Amygdala (tissue), 56 donors: ENCODE data around the gene PIAS4.

Source experiments
- DNase-seq, 56 donors: peaks; one replicate each; lab custom pipeline; 2025; lab: John Stamatoyannopoulos, UW

The PIAS4 gene

GRCh38 chr19:4066176-4066606 is 58.7 kb downstream of the PIAS4 start:
- peak in 15 of 56 donors; percentile 59 to 86 (median 76) for DNase-seq

GRCh38 chr19:4066682-4067395 is 59.3 kb downstream of the PIAS4 start, which contains the start of gene ZBTB7A:
Gene ZBTB7A (minus strand): TSS chr19:4066899. CDS start chr19:4055232, 11,667 bp downstream.
- peak in 51 of 56 donors; percentile 16 to 81 (median 59) for DNase-seq

- DNase-seq, result peak in 11 of 56 donors; percentile 18 to 64 (median 55)
These were observed 60.0 kb downstream of the PIAS4 start for GRCh38 chr19:4067396-4068046.

- DNase-seq, result peak in 2 of 56 donors; percentile 28 to 41
These were observed 60.8 kb downstream of the PIAS4 start for GRCh38 chr19:4068047-4068966.

GRCh38 chr19:4069331-4069959 is 61.9 kb downstream of the PIAS4 start:
- DNase-seq, result peak in 1 of 56 donors; percentile 10

GRCh38 chr19:4071610-4072009 is 64.1 kb downstream of the PIAS4 start:
- DNase-seq, result no peak

GRCh38 chr19:4075373-4075772 is 67.8 kb downstream of the PIAS4 start:
- no peak for DNase-seq

GRCh38 chr19:4077007-4077374 is 69.5 kb downstream of the PIAS4 start:
- DNase-seq, result no peak

GRCh38 chr19:4077800-4078684 is 70.5 kb downstream of the PIAS4 start:
- DNase-seq, result peak in 8 of 56 donors; percentile 15 to 38 (median 26)

GRCh38 chr19:4080473-4080872 is 72.9 kb downstream of the PIAS4 start:
- DNase-seq, result no peak

GRCh38 chr19:4081441-4082129 is 74.0 kb downstream of the PIAS4 start:
- peak in 1 of 56 donors; percentile 46 for DNase-seq

GRCh38 chr19:4082172-4082571 is 74.6 kb downstream of the PIAS4 start:
- DNase-seq, result no peak

GRCh38 chr19:4083677-4084546 is 76.4 kb downstream of the PIAS4 start:
- DNase-seq, result peak in 1 of 56 donors; percentile 24

- DNase-seq, result no peak
These were observed 77.0 kb downstream of the PIAS4 start for GRCh38 chr19:4084547-4084877.

- DNase-seq, result no peak
These were observed 78.9 kb downstream of the PIAS4 start for GRCh38 chr19:4086411-4086867.

GRCh38 chr19:4087787-4088679 is 80.5 kb downstream of the PIAS4 start:
- no peak for DNase-seq

- DNase-seq, result no peak
These were observed 81.4 kb downstream of the PIAS4 start for GRCh38 chr19:4088975-4089374.
